Common myeloid progenitor, CD34-positive (primary cell): ENCODE measurements around the gene PGM5.
A peak's percentile ranks its signal among the peaks of the same experiment; 100 is the strongest.

Experiments
- CTCF ChIA-PET: fragments of 350-600 bp; sonication (Branson Sonifier 250); formaldehyde crosslinking; loops from one replicate; lab custom pipeline; 2021; ENCODE audit warnings: antibody characterized with exemption; lab: Charles Lee
- POLR2A ChIA-PET: fragments of 350-600 bp; sonication (Branson Sonifier 250); formaldehyde crosslinking; loops from one replicate; lab custom pipeline; 2021; ENCODE audit warnings: antibody characterized with exemption; lab: Charles Lee
- DNase-seq, 3 donors: peaks; one replicate each; pipeline versions ENCODE4 v3.0.0 to v3.0.0-alpha.2; 2013
- H3K27ac ChIP-seq, 2 experiments: 1 replicate in 1 of 2; 2 replicates in 1 of 2; pipeline ENCODE4 v1.7.0; 2013; ENCODE audit warnings: inconsistent platforms in 2 of 2, low read length in 2 of 2, mild to moderate bottlenecking in 2 of 2, low read depth in 1 of 2, moderate library complexity in 1 of 2; ENCODE audit not compliant: severe bottlenecking in 2 of 2, insufficient read depth in 1 of 2, poor library complexity in 1 of 2
- H3K27me3 ChIP-seq, 5 experiments: replicated peaks in 2 of 5; 1 replicate in 3 of 5; 2 replicates in 2 of 5; pipeline versions ENCODE4 v1.6.1 to v1.7.0; 2013; ENCODE audit warnings: low read length in 4 of 5, mild to moderate bottlenecking in 2 of 5, moderate library complexity in 2 of 5, inconsistent platforms in 1 of 5; ENCODE audit not compliant: insufficient read depth in 5 of 5, control insufficient read depth in 4 of 5
- H3K36me3 ChIP-seq, 4 experiments: 1 replicate in 2 of 4; 2 replicates in 2 of 4; pipeline versions ENCODE4 v1.6.1 to v1.7.0; 2013; ENCODE audit warnings: low read length in 3 of 4, control low read depth in 1 of 4, mild to moderate bottlenecking in 1 of 4; ENCODE audit not compliant: control insufficient read depth in 4 of 4, insufficient read depth in 4 of 4
- H3K4me1 ChIP-seq, 4 experiments: 1 replicate in 3 of 4; 2 replicates in 1 of 4; pipeline versions ENCODE4 v1.6.1 to v1.7.1; 2013; ENCODE audit warnings: low read length in 3 of 4, mild to moderate bottlenecking in 3 of 4, control low read depth in 1 of 4, inconsistent platforms in 1 of 4, moderate library complexity in 1 of 4; ENCODE audit not compliant: control insufficient read depth in 4 of 4, insufficient read depth in 4 of 4; ENCODE audit errors: control extremely low read depth in 1 of 4
- H3K4me3 ChIP-seq, 7 experiments: 1 replicate in 4 of 7; 2 replicates in 3 of 7; pipeline versions ENCODE4 v1.5.1 to v1.7.0; 2013; ENCODE audit warnings: mild to moderate bottlenecking in 7 of 7, low read length in 6 of 7, moderate library complexity in 6 of 7, inconsistent platforms in 2 of 7, low read depth in 2 of 7, control low read depth in 1 of 7; ENCODE audit not compliant: insufficient read depth in 4 of 7, control insufficient read depth in 1 of 7; ENCODE audit errors: extremely low read depth in 1 of 7
- H3K9me3 ChIP-seq, 5 experiments: 1 replicate in 4 of 5; 2 replicates in 1 of 5; pipeline versions ENCODE4 v1.6.1 to v1.7.1; 2013; ENCODE audit warnings: low read length in 4 of 5, mild to moderate bottlenecking in 2 of 5, inconsistent platforms in 1 of 5, low read depth in 1 of 5, moderate library complexity in 1 of 5; ENCODE audit not compliant: control insufficient read depth in 4 of 5, insufficient read depth in 2 of 5; ENCODE audit errors: control extremely low read depth in 1 of 5
- WGBS: methylation state at CpG from one replicate; pipeline ENCODE4 v1.1.5; 2013; ENCODE audit not compliant: insufficient coverage; 5-methylcytosine and 5-hydroxymethylcytosine counted together

The PGM5 gene

GRCh38 chr9:68431307-68431706 is 74.9 kb downstream of the PGM5 start:
- Histone ChIP-seq H3K4me1 (peaks cover 0 to 9% (median 0%) of the 10 kb centered on the region in 4 experiments), H3K9me3 (no peaks in the 10 kb centered on the region), H3K4me3 (no peak overlapping the region), H3K27ac (no peak overlapping the region), H3K36me3 (no peaks in the 10 kb centered on the region), H3K27me3 (no peaks in the 10 kb centered on the region)
- no peak for DNase-seq
- WGBS: no CpG with 5 or more reads among the region's 1 CpG
- ChIA-PET CTCF (interaction anchor here (0.6 to 0.9 kb wide), 2 partner anchors 14 to 42 kb away, joined by 3 to 4 read pairs; no protein-coding TSS in a partner anchor), POLR2A (interaction anchor here (0.6 kb wide), 1 partner anchor 88 kb away, joined by 3 read pairs; no protein-coding TSS in a partner anchor)

- H3K27me3 ChIP-seq: no peaks in the 10 kb centered on the region
- no peak overlapping the region for H3K27ac ChIP-seq
- H3K4me1 ChIP-seq: peaks cover 0 to 15% (median 0%) of the 10 kb centered on the region in 4 experiments
- no peaks in the 10 kb centered on the region for H3K9me3 ChIP-seq
- CTCF ChIA-PET: no interaction called here
- POLR2A ChIA-PET: no interaction called here
- 100% methylated on average over 5 of the region's 6 CpGs for WGBS
- DNase-seq: no peak
- no peaks in the 10 kb centered on the region for H3K36me3 ChIP-seq
- no peak overlapping the region for H3K4me3 ChIP-seq
Measured at GRCh38 chr9:68433531-68434110, 77.2 kb downstream of the PGM5 start.

DNA sequence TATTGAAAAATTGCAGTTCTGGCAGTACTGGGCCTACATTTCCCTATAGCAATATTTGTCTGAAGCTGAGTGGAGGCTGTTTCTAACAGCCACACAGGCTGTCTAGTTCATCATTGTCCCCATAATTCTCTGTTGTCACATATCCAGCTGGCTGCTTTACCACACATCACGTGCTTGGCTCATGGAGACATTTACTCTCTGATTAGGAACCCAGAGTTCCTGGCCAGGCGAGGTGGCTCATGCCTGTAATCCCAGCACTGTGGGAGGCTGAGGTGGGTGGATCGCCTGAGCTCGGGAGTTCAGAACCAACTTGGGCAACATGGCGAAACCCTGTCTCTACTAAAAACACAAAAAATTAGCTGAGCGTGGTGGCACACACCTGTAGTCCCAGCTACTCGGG is 81.4 kb downstream of the PGM5 start:
- no peak overlapping the region for H3K27ac ChIP-seq
- peaks cover 0 to 7% (median 0%) of the 10 kb centered on the region in 5 experiments for H3K9me3 ChIP-seq
- H3K4me1 ChIP-seq: peaks cover 0 to 15% (median 0%) of the 10 kb centered on the region in 4 experiments
- WGBS: 84% methylated on average over 4 of the region's 7 CpGs
- H3K27me3 ChIP-seq: no peaks in the 10 kb centered on the region
- ChIA-PET CTCF (interaction anchor here (1.7 kb wide), 1 partner anchor 19 kb away, joined by 4 read pairs; no protein-coding TSS in a partner anchor), POLR2A (no interaction called here)
- H3K4me3 ChIP-seq: no peak overlapping the region
- H3K36me3 ChIP-seq: no peaks in the 10 kb centered on the region
- peak in 2 of 3 donors; percentile 16 to 60 for DNase-seq

- CTCF ChIA-PET: interaction anchor here (0.9 kb wide), 1 partner anchor 16 kb away, joined by 3 read pairs; no protein-coding TSS in a partner anchor
Measured at GRCh38 chr9:68443624-68444023, 87.2 kb downstream of the PGM5 start.

GRCh38 chr9:68446836-68447235 is 90.4 kb downstream of the PGM5 start:
- CTCF ChIA-PET: interaction anchor here (1.5 kb wide), 1 partner anchor 61 kb away, joined by 4 read pairs; no protein-coding TSS in a partner anchor
- H3K36me3 ChIP-seq: no peaks in the 10 kb centered on the region
- POLR2A ChIA-PET: no interaction called here

More at GRCh38 chr9:68443624-68444023, 87.2 kb downstream of the PGM5 start:
- H3K36me3 ChIP-seq: no peaks in the 10 kb centered on the region
- H3K4me3 ChIP-seq: no peak overlapping the region
- peaks cover 0 to 7% (median 0%) of the 10 kb centered on the region in 5 experiments for H3K9me3 ChIP-seq
- 100% methylated on average over 1 of the region's 2 CpGs for WGBS
- DNase-seq: no peak
- H3K4me1 ChIP-seq: no peaks in the 10 kb centered on the region
- no peak overlapping the region for H3K27ac ChIP-seq
- H3K27me3 ChIP-seq: no peaks in the 10 kb centered on the region
- POLR2A ChIA-PET: no interaction called here

DNA sequence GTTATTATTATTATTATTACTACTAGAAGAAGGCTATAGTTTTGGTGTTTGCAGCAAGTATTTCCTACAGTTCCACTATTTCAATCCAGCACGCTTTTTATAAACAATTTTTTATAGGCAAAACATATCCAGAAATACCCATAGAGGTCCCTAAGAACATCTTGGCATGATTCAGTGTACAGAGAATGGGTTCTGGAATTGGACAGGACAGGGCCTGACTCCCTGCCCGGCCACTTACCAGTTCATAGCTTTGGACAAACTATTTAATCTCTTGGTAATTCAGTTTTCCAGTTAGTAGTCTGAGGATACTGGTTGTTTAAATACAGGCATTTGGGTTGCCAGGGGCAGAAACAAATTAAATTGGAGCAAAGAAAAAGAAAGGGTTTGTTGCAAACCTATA is 91.2 kb downstream of the PGM5 start:
- CTCF ChIA-PET: interaction anchor here (0.7 to 1.5 kb wide), 3 partner anchors 8 to 61 kb away, joined by 3 to 4 read pairs (median 3); no protein-coding TSS in a partner anchor
- WGBS: no CpG with 5 or more reads among the region's 2 CpGs
- DNase-seq: no peak
- H3K4me3 ChIP-seq: no peak overlapping the region
- POLR2A ChIA-PET: no interaction called here
- H3K27ac ChIP-seq: no peak overlapping the region
- H3K9me3 ChIP-seq: no peaks in the 10 kb centered on the region
- H3K36me3 ChIP-seq: no peaks in the 10 kb centered on the region
- no peaks in the 10 kb centered on the region for H3K4me1 ChIP-seq
- H3K27me3 ChIP-seq: no peaks in the 10 kb centered on the region

More at GRCh38 chr9:68446836-68447235, 90.4 kb downstream of the PGM5 start:
- Histone ChIP-seq H3K27ac (no peak overlapping the region), H3K9me3 (no peaks in the 10 kb centered on the region), H3K4me1 (no peaks in the 10 kb centered on the region), H3K27me3 (no peaks in the 10 kb centered on the region), H3K4me3 (no peak overlapping the region)
- DNase-seq: no peak
- 87% methylated on average over 2 of the region's 7 CpGs for WGBS

GRCh38 chr9:68454579-68455334 is 98.3 kb downstream of the PGM5 start:
- no peak for DNase-seq
- H3K9me3 ChIP-seq: no peaks in the 10 kb centered on the region
- H3K27me3 ChIP-seq: no peaks in the 10 kb centered on the region
- no peak overlapping the region for H3K27ac ChIP-seq
- no peaks in the 10 kb centered on the region for H3K4me1 ChIP-seq
- 94% methylated on average over 8 of the region's 13 CpGs for WGBS
- ChIA-PET CTCF (interaction anchor here (0.7 kb wide), 1 partner anchor 15 kb away, joined by 4 read pairs; no protein-coding TSS in a partner anchor), POLR2A (no interaction called here)
- H3K4me3 ChIP-seq: no peak overlapping the region
- no peaks in the 10 kb centered on the region for H3K36me3 ChIP-seq
